K562 (cell line): Measurements from ENCODE around the gene SLC35F2. TPM values are rescaled to one million over a fixed set of nuclear protein-coding genes. Genes with fewer than 3 reads are reported as not detected.

Experiments used
- ATAC-seq: fragments of 200-7000 bp; cut with Tn5 transposase; 3 replicates; pipeline ENCODE4 v1.9.1; 2020; ENCODE audit warnings: moderate library complexity
- BruUV-seq: library from RNA; stranded (reverse); fragments of 400-500 nt; replicated peaks from 2 replicates; lab custom pipeline; 2021; lab: Mats Ljungman, UMichigan
- CTCF ChIA-PET: fragments of 300-600 bp; formaldehyde crosslinking; extraction: SDS; loops from one replicate; lab custom pipeline; 2021; ENCODE audit warnings: low intra/inter-chr PET ratio; lab: Yijun Ruan, JAX
- POLR2A ChIA-PET: fragments of 300-600, 350-650 bp; sonication (Branson Sonifier 250); formaldehyde crosslinking; extraction: SDS; loops from one replicate; lab custom pipeline; 2021; ENCODE audit warnings: antibody characterized with exemption, inconsistent platforms; lab: Yijun Ruan, JAX
- DNase-seq, 4 experiments: peaks; one replicate each; pipeline versions ENCODE4 v3.0.0 to v3.0.0-alpha.2; 2011 to 2018; ENCODE audit warnings: low spot score in 3 of 4, mixed read lengths in 3 of 4; ENCODE audit errors: extremely low read depth in 1 of 4
- FAIRE-seq: peaks from 2 replicates; lab custom pipeline; 2011; peaks lifted over from hg19 to GRCh38; lab: Jason Lieb, UNC
- H2AFZ ChIP-seq: 2 replicates; pipeline ENCODE4 v1.6.0; 2011; ENCODE audit warnings: low read depth, low read length, control low read depth, inconsistent platforms
- H3K27ac ChIP-seq: fragments of 200-600 bp; 3 replicates; pipeline ENCODE4 v1.8.0; 2011; ENCODE audit warnings: low read depth, mild to moderate bottlenecking, control low read depth, inconsistent platforms, low read length, moderate library complexity, mixed read lengths; ENCODE audit errors: extremely low read depth
- H3K27me3 ChIP-seq, 2 experiments: fragments of 300-600 bp in 1 of 2; 2 replicates in 1 of 2; 3 replicates in 1 of 2; pipeline versions ENCODE4 v1.6.0 to v1.8.0; 2011; ENCODE audit warnings: inconsistent platforms in 2 of 2, low read length in 2 of 2, mild to moderate bottlenecking in 1 of 2, mixed read lengths in 1 of 2, moderate library complexity in 1 of 2; ENCODE audit not compliant: control insufficient read depth in 2 of 2, insufficient read depth in 2 of 2
- H3K36me3 ChIP-seq: fragments of 300-600 bp; 3 replicates; pipeline ENCODE4 v1.8.0; 2011; ENCODE audit warnings: mild to moderate bottlenecking, low read length, inconsistent platforms; ENCODE audit not compliant: control insufficient read depth, insufficient read depth
- H3K4me1 ChIP-seq, 2 experiments: fragments of 200-600 bp in 1 of 2; replicated peaks in 1 of 2; 2 replicates in 1 of 2; 3 replicates in 1 of 2; pipeline versions ENCODE4 v1.5.1 to v1.8.0; 2011; ENCODE audit warnings: inconsistent platforms in 2 of 2, low read length in 2 of 2, mild to moderate bottlenecking in 1 of 2, mixed read lengths in 1 of 2, moderate library complexity in 1 of 2; ENCODE audit not compliant: control insufficient read depth in 2 of 2, insufficient read depth in 2 of 2
- H3K4me2 ChIP-seq: 2 replicates; pipeline ENCODE4 v1.6.1; 2011; ENCODE audit warnings: low read length, control low read depth, inconsistent platforms, mixed read lengths; ENCODE audit not compliant: insufficient read depth
- H3K4me3 ChIP-seq: fragments of 200-600 bp; sonication (generic), shearing (Covaris generic); 2 replicates; pipeline ENCODE4 v1.5.1; 2016; ENCODE audit warnings: control low read depth, inconsistent platforms
- H3K79me2 ChIP-seq: fragments of 200-600 bp; 3 replicates; pipeline ENCODE4 v1.8.0; 2011; ENCODE audit warnings: low read length, inconsistent platforms; ENCODE audit not compliant: control insufficient read depth, insufficient read depth
- H3K9ac ChIP-seq, 2 experiments: 2 replicates each; pipeline versions ENCODE4 v1.6.0 to v1.6.1; 2011; ENCODE audit warnings: low read depth in 2 of 2, low read length in 2 of 2, control low read depth in 1 of 2, inconsistent platforms in 1 of 2, mild to moderate bottlenecking in 1 of 2, mixed read lengths in 1 of 2; ENCODE audit not compliant: insufficient read depth in 1 of 2
- H3K9me1 ChIP-seq: one replicate; pipeline ENCODE4 v1.6.0; 2011; ENCODE audit warnings: inconsistent platforms, mild to moderate bottlenecking, low read length, moderate library complexity; ENCODE audit not compliant: control insufficient read depth, insufficient read depth
- H3K9me3 ChIP-seq: replicated peaks from 2 replicates; pipeline ENCODE4 v1.5.1; 2011; ENCODE audit warnings: low read depth, low read length, inconsistent platforms; ENCODE audit not compliant: control insufficient read depth, insufficient read depth
- H4K20me1 ChIP-seq: replicated peaks from 2 replicates; pipeline ENCODE4 v1.6.1; 2011; ENCODE audit warnings: low read length, inconsistent platforms, mixed read lengths; ENCODE audit not compliant: control insufficient read depth, insufficient read depth
- BACH1 ChIP-seq: fragments of 200-800 bp; sonication (Bioruptor generic); IDR thresholded peaks from 2 replicates; pipeline ENCODE4 v1.6.1; 2016; ENCODE audit warnings: missing genetic modification characterization, missing compliant biosample characterization
- HNRNPLL ChIP-seq: fragments of 200-400 bp; formaldehyde crosslinking; IDR thresholded peaks from 2 replicates; pipeline ENCODE4 v1.6.1; 2017; ENCODE audit warnings: low read length, low read depth, mild to moderate bottlenecking; ENCODE audit not compliant: poor library complexity, severe bottlenecking
- IRF1 ChIP-seq: sonication (generic); formaldehyde crosslinking; IDR thresholded peaks from 2 replicates; pipeline ENCODE4 v1.8.0; 2022; ENCODE audit warnings: missing genetic modification reagents, mild to moderate bottlenecking, borderline replicate concordance
- PRPF4 ChIP-seq: fragments of 200-400 bp; formaldehyde crosslinking; IDR thresholded peaks from one replicate; pipeline ENCODE4 v1.6.1; 2017; ENCODE audit warnings: low read length, low read depth, mild to moderate bottlenecking; ENCODE audit not compliant: insufficient read depth, poor library complexity, severe bottlenecking
- RAD21 ChIP-seq, 2 experiments: fragments of 250-450 bp in 1 of 2; fragments of 450-650 bp in 1 of 2; sonication (Bioruptor Pico) in 1 of 2; formaldehyde crosslinking in 1 of 2; IDR thresholded peaks in 1 of 2; conservative IDR thresholded peaks in 1 of 2; 2 replicates each; pipeline versions ENCODE4 v1.4.0 to v1.8.0; 2020 to 2022; ENCODE audit warnings: mild to moderate bottlenecking in 2 of 2, moderate library complexity in 1 of 2
- TSHZ1 ChIP-seq: fragments of 250-450 bp; sonication (Bioruptor Pico); IDR thresholded peaks from 2 replicates; pipeline ENCODE4 v1.4.0; 2020; ENCODE audit warnings: mild to moderate bottlenecking, moderate library complexity
- U2AF1 ChIP-seq: fragments of 200-400 bp; formaldehyde crosslinking; optimal IDR thresholded peaks from 2 replicates; pipeline ENCODE3; 2017; ENCODE audit warnings: mild to moderate bottlenecking, low read depth, low read length, moderate library complexity
- WHSC1 ChIP-seq: IDR thresholded peaks from one replicate; pipeline ENCODE4 v1.6.1; 2012; ENCODE audit warnings: low read length, control low read depth, inconsistent platforms
- ZNF324 ChIP-seq: fragments of 250-450 bp; sonication (Bioruptor Pico); IDR thresholded peaks from 2 replicates; pipeline ENCODE4 v1.4.0; 2020; ENCODE audit warnings: mild to moderate bottlenecking
- ZNF398 ChIP-seq: fragments of 250-450 bp; sonication (Bioruptor Pico); IDR thresholded peaks from 2 replicates; pipeline ENCODE4 v1.8.0; 2021; ENCODE audit warnings: moderate library complexity, mild to moderate bottlenecking, inconsistent platforms
- ZNF778 ChIP-seq: fragments of 450-650 bp; formaldehyde crosslinking; IDR thresholded peaks from 2 replicates; pipeline ENCODE4 v1.4.0; 2020; ENCODE audit warnings: mild to moderate bottlenecking, moderate library complexity
- WGBS: fragments of 100-300 bp; shearing (Covaris generic); methylation state at CpG from one replicate; pipeline ENCODE4 v1.1.6; 2016; ENCODE audit warnings: low coverage, mixed read lengths; ENCODE audit not compliant: insufficient coverage; ENCODE audit errors: missing lambda C conversion rate; 5-methylcytosine and 5-hydroxymethylcytosine counted together
- in situ Hi-C: fragments of 300-500 bp; cut with MboI; formaldehyde crosslinking; loops from 4 replicates; pipeline ENCODE4 v1.15.0; 2018; ENCODE audit warnings: inconsistent platforms, mixed read lengths
- intact Hi-C: fragments of 100-400 bp; cut with micrococcal nuclease; formaldehyde crosslinking; loops from 2 replicates; pipeline ENCODE4 v1.14.2; 2022
- polyA plus RNA-seq, 8 experiments: library from polyadenylated mRNA; depleted of rRNA in 4 of 8; stranded (reverse) in 5 of 8; unstranded in 3 of 8; fragments of >200 nt; fragmentation: Nextera tagmentation in 2 of 8; fragmentation: Illumina TruSeq in 1 of 8; extraction: Ambion mirVana in 2 of 8; extraction: Trizol in 1 of 8; gene quantifications; 2 replicates each; pipeline versions ENCODE4 v1.2.1 to v1.2.3, GENCODE V29; 2011 to 2014; ENCODE audit warnings: inconsistent platforms in 1 of 8, missing spikeins in 1 of 8
- total RNA-seq, 7 experiments: library from RNA; depleted of rRNA in 6 of 7; stranded (reverse); fragments of >200 nt in 6 of 7; fragmentation: Illumina TruSeq in 2 of 7; extraction: Trizol in 2 of 7; gene quantifications; 2 replicates each; pipeline versions ENCODE4 v1.2.1 to v1.2.3, GENCODE V29; 2011 to 2021; ENCODE audit warnings: low replicate concordance in 1 of 7

The SLC35F2 gene
- total and polyA plus RNA-seq, 9 of the 15 experiments (the other 6 are each of a cell fraction or from before 2014, with no cell fraction given): 28.6 to 63.9 (median 53.4) TPM

- TF ChIP-seq ZNF398: no peak
- no peak for TF ChIP-seq PRPF4
- TF ChIP-seq HNRNPLL: no peak
Measured at GRCh38 chr11:107824668-107825369, 33.8 kb downstream of the SLC35F2 start (continued).

GRCh38 chr11:107821199-107821927, 37.2 kb downstream of the SLC35F2 start:
- FAIRE-seq: no peak
- no peak overlapping the region for H3K9ac ChIP-seq
- H2AFZ ChIP-seq: no peak overlapping the region
- intact Hi-C loops (no loop called here), in situ Hi-C loops (no loop called here)
- no peak overlapping the region for H3K4me2 ChIP-seq
- no peaks in the 10 kb centered on the region; the same call in 2 of the 3 replicates for H3K36me3 ChIP-seq
- POLR2A ChIA-PET: interaction anchor here (1.5 to 1.8 kb wide), 2 partner anchors 10 to 22 kb away, joined by 3 to 4 read pairs; no protein-coding TSS in a partner anchor
- no peak for DNase-seq
- BruUV-seq: no TSS peak
- peaks cover 75% of the 10 kb centered on the region for H3K79me2 ChIP-seq
- H3K4me3 ChIP-seq: no peak overlapping the region
- H4K20me1 ChIP-seq: 0 out of 2 replicates have a peak, but pooled peaks cover 6% of the 10 kb centered on the region
- H3K9me3 ChIP-seq: no peaks in the 10 kb centered on the region
- no peaks in the 10 kb centered on the region for H3K4me1 ChIP-seq
- no peak overlapping the region for H3K27ac ChIP-seq
- no peaks in the 10 kb centered on the region for H3K9me1 ChIP-seq
- 52% methylated on average over 3 of the region's 3 CpGs for WGBS
- CTCF ChIA-PET: no interaction called here
- no peaks in the 10 kb centered on the region for H3K27me3 ChIP-seq
- ATAC-seq: no peak
- TF ChIP-seq TSHZ1 (no peak), U2AF1 (no peak), BACH1 (no peak), WHSC1 (no peak), IRF1 (CRISPR knock-in tag) (no peak), RAD21 (CRISPR knock-in tag; conservative IDR thresholded peaks at IDR 0.05 in 1 of 2, IDR thresholded peaks at IDR 0.05 in 1 of 2) (no peak), ZNF324 (no peak), ZNF778 (CRISPR knock-in tag) (no peak)
